GM19463 (cell line): ENCODE data around the gene IPO5.

Source experiments
- ATAC-seq: cut with Tn5 transposase; IDR thresholded peaks from one replicate; pipeline ENCODE4 v1.9.1; 2021; ENCODE audit warnings: mild to moderate bottlenecking, moderate library complexity; ENCODE audit not compliant: unreplicated experiment

IPO5 gene

GRCh38 chr13:98054301-98054700, 100.8 kb downstream of the IPO5 start:
- no peak for ATAC-seq

GRCh38 chr13:98055623-98056022, 102.1 kb downstream of the IPO5 start:
- ATAC-seq: no peak

GRCh38 chr13:98056839-98057410, 103.5 kb downstream of the IPO5 start:
- ATAC-seq: no peak

- ATAC-seq: no peak
Observed at GRCh38 chr13:98059276-98059675, 105.8 kb downstream of the IPO5 start.

- ATAC-seq: no peak
Observed at GRCh38 chr13:98060282-98060681, 106.8 kb downstream of the IPO5 start.

- no peak for ATAC-seq
Observed at GRCh38 chr13:98065468-98065867, 112.0 kb downstream of the IPO5 start.

- no peak for ATAC-seq
Observed at GRCh38 chr13:98066636-98067035, 113.2 kb downstream of the IPO5 start.

GRCh38 chr13:98068521-98068920, 115.0 kb downstream of the IPO5 start:
- no peak for ATAC-seq

GRCh38 chr13:98069985-98070384, 116.5 kb downstream of the IPO5 start:
- no peak for ATAC-seq

- ATAC-seq: no peak
Observed at GRCh38 chr13:98071316-98071715, 117.8 kb downstream of the IPO5 start.

GRCh38 chr13:98072476-98072875, 119.0 kb downstream of the IPO5 start:
- ATAC-seq: no peak
